Right renal cortex interstitium (tissue), 3 donors: Measurements from ENCODE around the gene CADM1. TPM values are rescaled to one million over a fixed set of nuclear protein-coding genes. Genes with fewer than 3 reads are reported as not detected.

Experiments
- DNase-seq, 3 donors: peaks; one replicate each; pipeline ENCODE4 v3.0.0-alpha.2; 2013; ENCODE audit warnings: low read depth in 3 of 3, low spot score in 2 of 3
- polyA plus RNA-seq, 3 donors: library from polyadenylated mRNA; unstranded; fragments of 120-200 nt; gene quantifications; one replicate each; pipeline ENCODE4 v1.2.1, GENCODE V29; 2013; ENCODE audit not compliant: insufficient read length in 3 of 3

CADM1 gene
- polyA plus RNA-seq = 100 to 1,000 TPM; 128 to 154 (median 144) TPM

GRCh38 chr11:115504276-115505158, at the start of gene CADM1:
CADM1 (minus strand) TSS chr11:115504415.
- peak; percentile 86 to 94 (median 93) for DNase-seq

GRCh38 chr11:115552773-115553438, 48.7 kb upstream of the CADM1 start:
- DNase-seq = no peak

- DNase-seq = no peak
These were observed 48.0 kb upstream of the CADM1 start for GRCh38 chr11:115552151-115552772.

GRCh38 chr11:115550291-115551059, 46.3 kb upstream of the CADM1 start:
- no peak for DNase-seq

GRCh38 chr11:115548878-115549528, 44.8 kb upstream of the CADM1 start:
- no peak for DNase-seq

GRCh38 chr11:115545581-115546210, 41.5 kb upstream of the CADM1 start:
- DNase-seq = no peak

- no peak for DNase-seq
These were observed 40.3 kb upstream of the CADM1 start for GRCh38 chr11:115544422-115544948.

GRCh38 chr11:115541518-115541917, 37.3 kb upstream of the CADM1 start:
- no peak for DNase-seq

GRCh38 chr11:115539844-115540243, 35.6 kb upstream of the CADM1 start:
- no peak for DNase-seq

- DNase-seq = no peak
These were observed 31.6 kb upstream of the CADM1 start for GRCh38 chr11:115535781-115536180.

- no peak for DNase-seq
These were observed 26.5 kb upstream of the CADM1 start for GRCh38 chr11:115530752-115531151.

GRCh38 chr11:115528225-115528624, 24.0 kb upstream of the CADM1 start:
- DNase-seq = no peak

- DNase-seq = no peak
These were observed 23.4 kb upstream of the CADM1 start for GRCh38 chr11:115527534-115528125.

- DNase-seq = peak in 1 of 3 donors; percentile 58
These were observed 21.4 kb upstream of the CADM1 start for GRCh38 chr11:115525531-115526006.

GRCh38 chr11:115524572-115524971, 20.4 kb upstream of the CADM1 start:
- DNase-seq = no peak

- DNase-seq = no peak
These were observed 19.6 kb upstream of the CADM1 start for GRCh38 chr11:115523727-115524399.

- DNase-seq = no peak
These were observed 18.1 kb upstream of the CADM1 start for GRCh38 chr11:115522302-115522701.

GRCh38 chr11:115521825-115522224, 17.6 kb upstream of the CADM1 start:
- DNase-seq = no peak
